GM18499 (cell line): ENCODE results near the gene RNF208.

ENCODE experiments used
- ATAC-seq: cut with Tn5 transposase; IDR thresholded peaks from one replicate; pipeline ENCODE4 v1.9.1; 2021; ENCODE audit warnings: moderate number of reproducible peaks; ENCODE audit not compliant: insufficient read depth, unreplicated experiment

The RNF208 gene

GRCh38 chr9:137215196-137215986, 6.6 kb downstream of the RNF208 start:
- ATAC-seq: no peak

- no peak for ATAC-seq
These were observed 7.4 kb downstream of the RNF208 start for GRCh38 chr9:137214620-137215019.

GRCh38 chr9:137213160-137214060, 8.6 kb downstream of the RNF208 start:
- ATAC-seq: no peak

GRCh38 chr9:137212520-137212919, 9.5 kb downstream of the RNF208 start:
- no peak for ATAC-seq

GRCh38 chr9:137211532-137211931, 10.5 kb downstream of the RNF208 start:
- no peak for ATAC-seq

GRCh38 chr9:137206602-137207001, 15.4 kb downstream of the RNF208 start:
- ATAC-seq: no peak

GRCh38 chr9:137205126-137206069, 16.6 kb downstream of the RNF208 start, which contains the start of the genes NDOR1 and TMEM203:
Gene NDOR1, plus strand, starts transcription at chr9:137205700. Its CDS starts 78 bp downstream, at chr9:137205778.
Gene TMEM203, minus strand, starts transcription at chr9:137205648. Its CDS starts 234 bp downstream, at chr9:137205414.
- ATAC-seq: no peak

- ATAC-seq: no peak
These were observed 17.3 kb downstream of the RNF208 start for GRCh38 chr9:137204731-137205125.

GRCh38 chr9:137202966-137203365, 19.1 kb downstream of the RNF208 start:
- ATAC-seq: no peak

- no peak for ATAC-seq
These were observed 20.7 kb downstream of the RNF208 start for GRCh38 chr9:137201205-137201868.

- ATAC-seq: peak; percentile 82
These were observed 21.5 kb downstream of the RNF208 start, which contains the start of gene TPRN for GRCh38 chr9:137200311-137201204. Gene TPRN, minus strand, starts transcription at chr9:137200741. Its CDS starts 30 bp downstream, at chr9:137200711.

GRCh38 chr9:137199411-137200121, 22.5 kb downstream of the RNF208 start:
- ATAC-seq: no peak

- ATAC-seq: no peak
These were observed 23.1 kb downstream of the RNF208 start for GRCh38 chr9:137198902-137199283.

- ATAC-seq: no peak
These were observed 23.8 kb downstream of the RNF208 start for GRCh38 chr9:137198051-137198901.

GRCh38 chr9:137195525-137196220, 26.4 kb downstream of the RNF208 start:
- no peak for ATAC-seq

- ATAC-seq: no peak
These were observed 27.1 kb downstream of the RNF208 start for GRCh38 chr9:137194909-137195308.
